Measurements from ENCODE around the gene TCAF1.
"Not testable (repeated sequence)": the region's sequence is repeated elsewhere in the genome, so short reads cannot be mapped to it uniquely, and the experiment has no call there.

The TCAF1 gene

GRCh38 chr7:143849785-143850479, 52.0 kb downstream of the TCAF1 start:
- no peak for DNase-seq

- DNase-seq = no peak
These were observed 53.8 kb downstream of the TCAF1 start for GRCh38 chr7:143848192-143848591.

- no peak for DNase-seq
These were observed 55.3 kb downstream of the TCAF1 start for GRCh38 chr7:143846692-143847091.

GRCh38 chr7:143841696-143842095, 60.3 kb downstream of the TCAF1 start:
- not testable (repeated sequence) for DNase-seq

GRCh38 chr7:143840062-143840461, 61.9 kb downstream of the TCAF1 start:
- DNase-seq = not testable (repeated sequence)

- DNase-seq = not testable (repeated sequence)
These were observed 64.8 kb downstream of the TCAF1 start for GRCh38 chr7:143837223-143837622.

GRCh38 chr7:143836622-143837021, 65.4 kb downstream of the TCAF1 start:
- peak; percentile 19 for DNase-seq

- not testable (repeated sequence) for DNase-seq
These were observed 65.9 kb downstream of the TCAF1 start for GRCh38 chr7:143836088-143836487.

- not testable (repeated sequence) for DNase-seq
These were observed 75.4 kb downstream of the TCAF1 start for GRCh38 chr7:143826578-143826977.

GRCh38 chr7:143824295-143825135, 77.5 kb downstream of the TCAF1 start:
- not testable (repeated sequence) for DNase-seq

- DNase-seq = not testable (repeated sequence)
These were observed 78.2 kb downstream of the TCAF1 start for GRCh38 chr7:143823634-143824294.

- DNase-seq = not testable (repeated sequence)
These were observed 80.3 kb downstream of the TCAF1 start for GRCh38 chr7:143821392-143822277.

- not testable (repeated sequence) for DNase-seq
These were observed 84.1 kb downstream of the TCAF1 start for GRCh38 chr7:143817873-143818272.

GRCh38 chr7:143816471-143817133, 85.4 kb downstream of the TCAF1 start:
- DNase-seq = not testable (repeated sequence)

GRCh38 chr7:143810639-143811038, 91.3 kb downstream of the TCAF1 start:
- not testable (repeated sequence) for DNase-seq

- not testable (repeated sequence) for DNase-seq
These were observed 95.3 kb downstream of the TCAF1 start for GRCh38 chr7:143806664-143807071.

Data from NCI-H1417 treated with DMSO at 0.1 percent for 48 hours (cell line).